Mucosa of descending colon (tissue), 3 donors: ENCODE data around the gene DCN. TPM values are rescaled to one million over a fixed set of nuclear protein-coding genes. Genes with fewer than 3 reads are reported as not detected.
A peak's percentile ranks its signal among the peaks of the same experiment; 100 is the strongest.

Experiments
- ATAC-seq: fragments of 200-7000 bp; cut with Tn5 transposase; one replicate; pipeline ENCODE4 v1.9.1; 2020; ENCODE audit warnings: mild to moderate bottlenecking, moderate library complexity
- DNase-seq, 3 donors: peaks; one replicate each; pipeline ENCODE4 v3.0.0-alpha.2; 2020
- H3K36me3 ChIP-seq: fragments of 200-600 bp; one replicate; pipeline ENCODE4 v1.8.0; 2021; ENCODE audit warnings: low read depth, mild to moderate bottlenecking
- H3K4me1 ChIP-seq: fragments of 200-600 bp; one replicate; pipeline ENCODE4 v1.8.0; 2021; ENCODE audit warnings: low read depth, mild to moderate bottlenecking
- H3K4me3 ChIP-seq: fragments of 200-600 bp; one replicate; pipeline ENCODE4 v1.8.0; 2021; ENCODE audit warnings: mild to moderate bottlenecking
- H3K9me3 ChIP-seq: fragments of 200-600 bp; one replicate; pipeline ENCODE4 v1.8.0; 2021; ENCODE audit warnings: mild to moderate bottlenecking
- CTCF ChIP-seq: fragments of 200-600 bp; IDR thresholded peaks from one replicate; pipeline ENCODE4 v1.8.0; 2022; ENCODE audit warnings: antibody characterized with exemption, mild to moderate bottlenecking
- intact Hi-C, 2 donors: fragments of 100-400 bp; cut with DNase I in 1 of 2; cut with micrococcal nuclease in 1 of 2; formaldehyde crosslinking; loops; one replicate each; pipeline versions ENCODE4 v1.11.0 to v1.11.1; 2022; cut with DNase I, micrococcal nuclease
- total RNA-seq, 3 donors: library from RNA; stranded (reverse); fragmentation: NEBNext Ultra II Directional in 2 of 3; extraction: Animal tissue kit (Norgen Biotek cat#: 25700) in 2 of 3; gene quantifications; one replicate each; pipeline versions ENCODE4 v1.2.1 to v1.2.4, GENCODE V29; 2021 to 2023
- donor health status: DM: no; HTN: no; CAD: no; lungs with moderate emphysema.
- donor health status: DM: no; HTN: no; CAD: no.
- donor health status: DM: no; HTN: yes; CAD: no.

Gene DCN
- total RNA-seq, 3 donors from 2014 or later: 91.0 to 705 (median 315) TPM

- ATAC-seq: no peak
- no peak for TF ChIP-seq CTCF
- intact Hi-C loops: no loop called here
- Histone ChIP-seq H3K36me3 (no peaks in the 10 kb centered on the region), H3K9me3 (no peaks in the 10 kb centered on the region), H3K4me1 (peaks cover 2% of the 10 kb centered on the region), H3K4me3 (no peak overlapping the region)
- DNase-seq: no peak
Measured at GRCh38 chr12:91155990-91156389, 26.6 kb downstream of the DCN start.

GRCh38 chr12:91154131-91154530 lies 28.5 kb downstream of the DCN start:
- H3K36me3 ChIP-seq: no peaks in the 10 kb centered on the region
- DNase-seq (no peak), ATAC-seq (no peak)
- TF ChIP-seq CTCF: no peak
- H3K4me1 ChIP-seq: peaks cover 2% of the 10 kb centered on the region
- no peaks in the 10 kb centered on the region for H3K9me3 ChIP-seq
- intact Hi-C loops: no loop called here
- H3K4me3 ChIP-seq: no peak overlapping the region

- no peaks in the 10 kb centered on the region for H3K36me3 ChIP-seq
- TF ChIP-seq CTCF: no peak
- intact Hi-C loops: no loop called here
- DNase-seq (no peak), ATAC-seq (peak; percentile 89)
- H3K9me3 ChIP-seq: no peaks in the 10 kb centered on the region
- no peaks in the 10 kb centered on the region for H3K4me1 ChIP-seq
- H3K4me3 ChIP-seq: no peak overlapping the region
Measured at GRCh38 chr12:91144053-91144452, 38.6 kb downstream of the DCN start.

- no peak for ATAC-seq
- no peak for DNase-seq
- TF ChIP-seq CTCF: no peak
- Histone ChIP-seq H3K4me1 (no peaks in the 10 kb centered on the region), H3K4me3 (no peak overlapping the region), H3K9me3 (no peaks in the 10 kb centered on the region), H3K36me3 (no peaks in the 10 kb centered on the region)
- intact Hi-C loops: no loop called here
Measured at GRCh38 chr12:91143206-91143605, 39.4 kb downstream of the DCN start.

- intact Hi-C loops: no loop called here
- H3K4me1 ChIP-seq: no peaks in the 10 kb centered on the region
- H3K4me3 ChIP-seq: no peak overlapping the region
- DNase-seq: no peak
- H3K9me3 ChIP-seq: no peaks in the 10 kb centered on the region
- no peak for TF ChIP-seq CTCF
- ATAC-seq: peak; percentile 39
- H3K36me3 ChIP-seq: no peaks in the 10 kb centered on the region
Measured at GRCh38 chr12:91142221-91142631, 40.4 kb downstream of the DCN start.
